NCI-H2196 (cell line): Measurements from ENCODE around the gene GADD45A.
A peak's percentile ranks its signal among the peaks of the same experiment; 100 is the strongest.
"Not testable (repeated sequence)": the region's sequence is repeated elsewhere in the genome, so short reads cannot be mapped to it uniquely, and the experiment has no call there.

Experiments used
- DNase-seq: peaks from one replicate; lab custom pipeline; 2025; ENCODE audit not compliant: unreplicated experiment; lab: John Stamatoyannopoulos, UW

GADD45A gene

GRCh38 chr1:67717876-67718275 is 32.9 kb downstream of the GADD45A start:
- DNase-seq: no peak

GRCh38 chr1:67719329-67720196 is 34.6 kb downstream of the GADD45A start:
- DNase-seq: peak; percentile 16

DNA sequence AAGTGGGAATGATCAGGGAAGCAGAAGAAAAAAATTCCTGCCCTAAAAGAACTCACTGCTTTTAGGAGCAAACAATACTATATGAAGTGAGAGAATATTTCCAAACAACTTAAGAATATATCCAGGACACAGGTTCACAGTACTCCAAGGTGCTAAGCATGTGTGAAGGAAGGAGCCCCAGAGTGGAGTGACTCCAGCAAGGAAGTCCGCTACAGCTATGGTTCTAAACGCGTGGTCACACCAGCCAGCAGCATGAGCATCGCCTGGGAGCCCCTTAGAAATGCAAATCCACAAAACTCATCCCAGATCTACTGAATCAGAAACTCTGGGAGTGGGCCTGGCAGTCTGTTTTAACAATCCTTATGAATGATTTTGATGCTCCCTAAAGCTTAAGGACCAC is 36.1 kb downstream of the GADD45A start:
- DNase-seq: no peak

- DNase-seq: no peak
Observed at GRCh38 chr1:67721650-67722291, 36.8 kb downstream of the GADD45A start.

GRCh38 chr1:67722292-67722944 is 37.4 kb downstream of the GADD45A start:
- DNase-seq: no peak

- no peak for DNase-seq
Observed at GRCh38 chr1:67723126-67723525, 38.1 kb downstream of the GADD45A start.

GRCh38 chr1:67723620-67724019 is 38.6 kb downstream of the GADD45A start:
- no peak for DNase-seq

GRCh38 chr1:67724928-67725560 is 40.0 kb downstream of the GADD45A start:
- DNase-seq: peak; percentile 86

DNA sequence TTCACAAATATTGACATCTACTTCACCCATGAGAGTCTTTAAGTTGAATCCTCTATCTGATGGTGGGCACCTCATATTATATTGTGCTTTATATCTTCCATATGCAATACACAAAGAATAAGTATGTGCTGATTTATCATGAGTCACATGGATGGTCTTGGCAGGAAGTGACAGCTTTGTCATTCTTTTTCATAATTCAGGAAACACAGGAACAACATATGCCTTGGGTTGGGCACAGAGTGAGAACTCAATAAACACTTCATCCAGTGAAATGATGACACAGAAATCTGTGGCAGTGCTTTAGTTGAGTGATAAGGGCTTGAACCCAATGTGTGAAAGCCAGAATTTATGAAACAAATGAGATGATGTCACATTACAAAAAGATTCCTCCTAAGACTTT is 41.2 kb downstream of the GADD45A start:
- DNase-seq: no peak

- DNase-seq: no peak
Observed at GRCh38 chr1:67729872-67730271, 44.9 kb downstream of the GADD45A start.

- not testable (repeated sequence) for DNase-seq
Observed at GRCh38 chr1:67730312-67730711, 45.3 kb downstream of the GADD45A start.

GRCh38 chr1:67731322-67731721 is 46.3 kb downstream of the GADD45A start:
- DNase-seq: no peak

DNA sequence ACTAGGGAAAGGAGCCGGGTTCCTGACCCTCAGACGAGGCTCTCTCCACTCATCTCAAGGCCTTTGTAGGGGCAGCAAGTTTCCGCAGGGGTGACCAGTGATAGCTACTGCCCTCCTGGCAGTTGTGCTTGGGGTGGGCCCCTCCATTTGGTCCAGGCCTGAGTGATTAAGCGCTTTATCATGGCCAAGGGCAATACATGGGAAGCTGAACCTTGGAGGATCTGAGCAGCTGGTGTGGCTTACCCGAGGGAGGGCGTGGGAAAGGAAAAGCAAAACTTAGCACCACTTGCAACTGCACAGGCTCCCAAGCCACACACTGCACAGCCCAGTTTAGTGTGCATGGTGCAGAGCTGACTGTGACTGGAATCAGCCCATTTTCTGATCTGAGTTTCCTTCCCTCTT is 47.8 kb downstream of the GADD45A start:
- DNase-seq: no peak

GRCh38 chr1:67733681-67734322 is 48.8 kb downstream of the GADD45A start:
- DNase-seq: no peak

DNA sequence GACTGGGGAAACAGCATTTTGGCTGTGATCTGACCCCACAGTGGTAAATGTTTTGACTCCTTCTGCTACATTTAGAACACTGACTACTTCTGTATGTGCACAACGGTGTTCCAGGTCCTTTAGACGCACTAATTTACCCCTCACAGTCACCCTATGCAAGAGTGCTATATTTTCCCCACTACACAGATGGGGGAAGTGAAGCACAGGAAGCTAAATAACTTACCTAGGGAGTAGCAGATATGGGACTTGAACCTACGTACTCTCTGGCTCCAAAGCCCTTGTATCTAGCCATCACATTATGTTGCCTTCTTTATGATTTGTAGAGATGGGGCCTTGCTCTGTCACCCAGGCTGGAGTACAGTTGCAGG is 49.3 kb downstream of the GADD45A start:
- no peak for DNase-seq

DNA sequence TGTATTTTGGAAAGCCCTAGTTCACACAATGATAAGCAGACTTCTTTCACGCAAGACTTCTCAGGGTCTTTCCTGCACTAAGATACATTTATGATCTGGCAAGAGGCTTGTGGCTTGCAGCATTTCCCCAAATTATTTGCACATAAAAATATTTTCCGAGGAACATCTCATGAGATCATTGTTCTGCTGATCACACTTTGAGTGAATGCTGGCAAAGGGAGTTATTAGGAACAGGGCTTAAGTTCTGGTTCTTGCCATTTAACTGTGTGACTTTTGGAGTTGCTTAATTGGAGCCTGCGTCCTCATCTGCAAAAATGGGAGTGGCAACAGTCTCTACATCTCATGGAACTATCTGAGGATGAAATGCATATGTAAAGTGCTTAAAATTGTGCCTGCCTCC is 50.2 kb downstream of the GADD45A start:
- no peak for DNase-seq

DNA sequence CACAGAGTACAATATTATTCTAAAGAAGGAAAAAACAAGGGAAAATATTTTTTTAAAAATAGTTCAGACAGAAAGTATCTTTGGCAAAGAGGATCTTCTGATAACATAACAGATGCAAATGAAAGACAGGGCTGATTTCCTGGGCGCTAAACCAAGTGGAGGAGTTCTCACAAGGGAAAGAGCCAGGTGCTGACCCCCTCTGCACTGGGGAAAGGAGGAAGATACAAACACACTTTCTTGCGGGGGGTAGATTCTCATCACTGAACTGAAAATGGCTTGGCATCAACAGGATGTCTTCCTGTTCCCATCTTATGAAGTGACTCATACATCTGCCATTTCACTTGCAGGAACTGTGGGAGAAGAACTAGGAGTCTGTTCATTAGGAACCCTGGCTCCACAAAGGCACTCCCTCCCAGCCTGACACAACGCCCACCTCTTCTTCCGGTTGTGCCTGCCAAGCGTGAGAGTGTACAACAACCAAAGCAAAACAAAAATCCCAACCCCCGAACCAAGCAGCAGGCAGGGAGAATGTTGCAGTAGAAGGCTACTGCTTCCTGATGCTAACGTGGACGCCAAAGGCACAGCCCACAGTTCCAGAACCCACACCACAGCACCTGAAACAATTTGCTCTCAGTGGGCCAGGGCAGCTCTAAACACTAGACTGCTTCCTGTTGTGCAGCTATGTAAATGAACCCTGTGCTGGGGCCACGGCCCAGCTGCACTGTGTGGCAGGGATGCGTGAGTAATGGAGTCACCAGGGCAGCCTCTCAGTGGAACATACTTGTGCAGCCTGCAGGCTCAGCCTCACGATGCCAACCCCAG is 51.0 kb downstream of the GADD45A start:
- DNase-seq: peak; percentile 75

GRCh38 chr1:67736750-67737149 is 51.7 kb downstream of the GADD45A start:
- DNase-seq: no peak

DNA sequence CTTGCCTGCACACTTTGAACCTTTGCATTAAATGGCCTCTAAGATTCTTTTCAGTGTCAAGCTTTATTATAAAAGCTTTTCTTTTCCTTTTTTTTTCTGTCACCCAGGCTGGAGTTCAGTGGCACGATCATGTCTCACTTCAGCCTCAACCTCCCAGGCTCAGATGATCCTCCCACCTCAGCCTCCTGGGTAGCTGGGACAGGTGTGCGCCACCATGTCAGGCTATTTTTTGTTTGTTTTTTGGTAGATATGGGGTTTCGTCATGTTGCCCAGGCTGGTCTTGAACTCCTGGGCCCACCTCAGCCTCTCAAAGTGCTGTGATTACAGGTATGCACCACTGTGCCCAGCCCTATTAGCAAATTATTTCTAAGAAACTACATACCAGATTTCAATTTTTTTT is 52.9 kb downstream of the GADD45A start:
- DNase-seq: no peak
